NCI-H1694 (cell line): ENCODE data around the gene SPDYE3.
"Not testable (repeated sequence)": the region's sequence is repeated elsewhere in the genome, so short reads cannot be mapped to it uniquely, and the experiment has no call there.

ENCODE experiments used
- DNase-seq: peaks from one replicate; lab custom pipeline; 2025; lab: John Stamatoyannopoulos, UW

The SPDYE3 gene

DNA sequence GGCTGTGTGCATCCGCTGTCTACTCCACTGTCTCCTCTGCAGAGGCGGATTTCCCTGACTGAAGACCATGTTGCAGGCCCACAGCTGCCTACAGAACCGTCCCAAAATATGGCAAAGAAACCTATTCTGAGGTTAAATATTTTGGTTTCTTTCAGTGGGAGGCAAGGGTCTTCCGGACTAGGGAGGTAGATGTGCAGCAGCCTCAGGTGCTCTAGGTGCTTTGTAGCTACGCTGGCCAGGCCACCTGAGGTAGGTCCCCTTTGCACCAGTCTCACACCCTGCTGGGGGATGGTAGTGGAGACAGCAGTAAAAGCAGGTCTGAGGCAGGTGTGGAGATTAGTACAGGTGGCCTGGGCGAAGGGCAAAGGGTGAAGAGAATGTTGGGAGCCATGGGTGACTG is 42.3 kb downstream of the SPDYE3 start:
- no peak for DNase-seq

DNA sequence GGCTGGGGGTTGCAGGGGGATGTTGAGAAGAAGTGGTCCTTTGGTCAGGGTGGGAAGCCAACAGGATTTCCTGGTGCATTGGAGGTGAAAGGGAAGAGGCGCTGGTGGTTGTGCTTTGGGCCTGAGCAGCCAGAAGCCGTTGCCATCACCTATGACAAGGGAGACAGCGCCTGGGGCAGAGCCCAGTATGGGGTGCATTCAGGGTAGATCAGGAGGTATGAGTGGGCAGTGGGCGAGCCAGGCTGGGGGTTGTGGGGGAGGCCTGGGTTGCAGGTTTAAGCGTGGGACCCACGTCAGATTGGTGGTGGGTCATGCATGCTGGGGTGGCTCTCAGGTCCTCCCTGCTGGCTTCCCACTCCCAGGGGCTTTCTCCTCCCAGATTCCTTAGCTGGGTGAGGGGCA is 44.2 kb downstream of the SPDYE3 start:
- DNase-seq, result no peak

DNA sequence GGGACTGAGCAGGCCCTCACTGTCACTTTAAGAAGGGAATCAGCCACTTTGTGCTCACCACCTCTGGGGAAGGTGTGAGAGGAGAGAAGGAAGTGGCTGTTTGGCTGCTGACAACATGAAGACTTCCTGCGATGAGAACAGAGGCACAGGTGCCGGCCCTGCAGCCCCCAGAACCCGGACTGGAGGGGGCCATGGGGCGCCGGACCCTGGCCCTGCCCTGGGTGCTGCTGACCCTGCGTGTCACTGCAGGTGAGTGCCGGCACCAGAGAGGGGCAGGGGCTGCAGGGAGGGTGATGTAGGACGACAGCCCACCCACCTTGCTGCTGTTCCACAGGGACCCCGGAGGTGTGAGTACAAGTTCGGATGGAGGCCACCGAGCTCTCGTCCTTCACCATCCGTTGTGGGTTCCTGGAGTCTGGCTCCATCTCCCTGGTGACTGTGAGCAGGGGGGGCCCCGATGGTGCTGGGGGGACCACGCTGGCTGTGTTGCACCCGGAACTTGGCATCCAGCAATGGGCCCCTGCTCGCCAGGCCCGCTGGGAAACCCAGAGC is 44.8 kb downstream of the SPDYE3 start:
- DNase-seq, result not testable (repeated sequence)

DNA sequence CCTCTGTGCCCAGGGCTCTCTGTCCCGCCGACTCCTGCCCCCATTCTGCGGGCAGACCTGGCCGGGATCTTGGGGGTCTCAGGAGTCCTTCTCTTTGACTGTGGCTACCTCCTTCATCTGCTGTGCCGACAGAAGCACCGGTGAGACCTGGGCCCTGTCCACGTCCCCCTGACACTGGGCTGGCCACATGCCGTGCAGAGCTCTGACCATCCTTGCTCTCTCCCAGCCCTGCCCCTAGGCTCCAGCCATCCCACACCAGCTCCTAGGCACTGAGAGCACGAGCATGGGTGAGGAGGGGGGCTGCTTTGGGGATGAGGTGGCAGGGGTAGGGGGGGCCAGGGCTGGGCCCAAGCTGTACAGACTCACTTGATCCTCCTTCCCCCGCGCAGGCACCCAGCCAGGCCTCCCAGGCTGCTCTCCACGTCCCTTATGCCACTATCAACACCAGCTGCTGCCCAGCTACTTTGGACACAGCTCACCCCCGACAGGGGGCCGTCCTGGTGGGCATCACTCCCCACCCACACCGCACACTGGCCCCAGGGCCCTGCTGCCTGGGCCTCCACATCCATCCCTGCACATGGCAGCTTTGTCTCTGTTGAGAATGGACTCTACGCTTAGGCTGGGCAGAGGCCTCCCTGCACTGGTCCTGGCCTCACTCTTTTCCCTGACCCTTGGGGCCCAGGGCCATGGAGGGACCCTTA is 45.6 kb downstream of the SPDYE3 start:
- DNase-seq, result no peak

DNA sequence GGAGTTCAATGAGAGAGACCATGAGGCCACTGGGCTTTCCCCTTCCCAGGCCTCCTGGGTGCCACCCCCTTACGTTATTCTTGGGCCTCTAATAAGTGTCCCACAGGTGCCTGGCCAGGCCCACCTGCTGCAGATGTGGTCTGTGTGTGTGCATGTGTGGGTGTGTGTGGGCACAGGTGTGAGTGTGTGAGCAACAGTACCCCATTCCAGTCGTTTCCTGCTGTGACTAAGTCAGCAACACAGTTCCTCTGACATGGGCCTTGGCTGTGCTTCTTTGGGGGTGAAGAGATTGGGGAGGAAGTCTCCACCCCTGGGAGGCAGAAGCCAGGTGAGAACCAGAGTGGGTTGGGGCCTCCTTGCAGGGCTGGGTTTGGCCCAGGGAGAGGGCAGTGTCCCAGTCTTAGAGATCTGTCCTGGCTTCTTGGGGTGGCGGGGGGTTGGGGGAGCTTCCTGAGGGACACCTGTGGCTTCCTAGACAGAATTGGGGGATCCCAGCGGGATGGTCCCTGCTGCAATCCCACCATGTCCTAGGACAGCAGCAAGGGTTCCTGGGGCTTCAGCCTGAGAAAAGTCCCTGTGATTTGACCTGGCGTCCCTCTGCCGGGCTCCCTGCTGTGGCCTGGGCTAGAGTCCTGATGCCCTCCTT is 46.3 kb downstream of the SPDYE3 start:
- no peak for DNase-seq

DNA sequence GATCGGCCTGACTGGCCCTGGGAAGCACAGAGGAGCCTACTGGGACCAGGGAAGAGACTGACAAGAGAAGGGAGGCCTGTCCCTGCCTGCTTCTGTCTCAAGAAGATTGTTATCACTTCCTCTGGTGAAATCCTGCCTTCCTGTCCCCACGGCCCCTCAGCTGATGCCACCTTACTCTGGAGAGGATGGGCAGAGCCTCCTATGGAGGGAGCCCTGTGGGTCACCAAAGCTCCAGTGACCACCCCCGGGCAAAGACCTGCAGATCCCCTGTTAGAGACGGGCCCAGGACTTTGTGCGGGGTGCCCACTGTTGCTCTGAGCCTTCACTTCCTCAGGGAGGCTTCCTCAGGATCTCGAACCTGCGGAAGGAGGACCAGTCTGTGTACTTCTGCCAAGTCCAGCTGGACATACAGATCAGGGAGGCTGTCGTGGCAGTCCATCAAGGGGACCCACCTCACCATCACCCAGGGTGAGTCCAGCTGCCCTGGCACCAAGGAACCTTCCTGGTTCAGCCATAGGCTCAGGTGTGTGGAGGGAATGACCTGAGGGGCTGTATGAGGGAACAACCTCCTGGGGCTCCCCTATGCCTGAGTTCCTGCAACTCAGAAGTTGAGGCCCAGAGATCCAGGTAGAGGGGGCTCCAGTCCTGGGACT is 49.0 kb downstream of the SPDYE3 start:
- DNase-seq, result no peak

DNA sequence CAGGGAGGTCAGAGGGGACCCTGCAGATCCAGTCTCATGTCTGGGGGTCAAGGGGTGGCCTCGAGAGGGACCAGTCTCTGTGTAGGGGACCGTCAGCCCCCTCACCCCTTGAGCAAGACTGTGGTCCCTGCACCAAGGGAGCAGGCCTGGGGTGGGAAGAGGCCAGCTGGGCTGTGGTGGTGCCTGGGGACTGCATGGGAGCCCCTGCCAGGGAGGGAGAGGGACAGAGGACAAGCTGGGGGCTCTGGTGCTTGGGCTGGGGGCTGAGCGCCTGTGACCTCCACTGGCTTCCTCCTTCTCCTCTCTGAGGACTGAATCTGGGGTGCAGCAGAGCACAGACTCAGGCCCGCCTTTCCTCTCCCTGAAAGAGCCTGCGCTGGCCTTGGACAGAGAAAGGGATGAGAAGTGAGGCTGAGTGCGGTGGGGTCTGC is 49.6 kb downstream of the SPDYE3 start:
- DNase-seq, result no peak

DNA sequence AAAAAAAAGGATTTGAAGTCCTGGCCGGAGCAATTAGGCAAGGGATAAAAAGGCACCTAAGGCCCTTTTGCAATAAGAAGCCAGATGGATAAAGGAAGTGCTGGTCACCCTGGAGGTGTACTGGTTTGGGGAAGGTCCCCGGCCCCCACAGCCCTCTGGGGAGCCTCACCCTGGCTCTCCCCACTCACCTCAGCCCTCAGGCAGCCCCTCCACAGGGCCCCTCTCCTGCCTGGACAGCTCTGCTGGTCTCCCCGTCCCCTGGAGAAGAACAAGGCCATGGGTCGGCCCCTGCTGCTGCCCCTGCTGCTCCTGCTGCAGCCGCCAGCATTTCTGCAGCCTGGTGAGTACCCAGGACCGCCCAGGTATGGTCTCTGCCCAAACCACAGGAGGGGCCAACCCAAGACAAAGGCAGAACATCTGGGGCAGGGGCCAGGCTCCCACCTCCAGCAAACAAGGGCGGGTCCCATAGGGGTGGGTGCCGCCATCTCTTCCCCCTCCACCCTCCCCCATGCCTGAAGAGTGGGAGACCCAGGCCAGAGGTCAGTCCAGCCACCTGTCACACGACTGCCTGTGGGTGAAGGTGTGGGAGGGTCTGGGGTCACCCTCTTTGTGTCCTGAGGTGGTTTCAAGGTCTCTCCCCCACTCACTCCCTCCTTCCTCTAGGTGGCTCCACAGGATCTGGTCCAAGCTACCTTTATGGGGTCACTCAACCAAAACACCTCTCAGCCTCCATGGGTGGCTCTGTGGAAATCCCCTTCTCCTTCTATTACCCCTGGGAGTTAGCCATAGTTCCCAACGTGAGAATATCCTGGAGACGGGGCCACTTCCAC is 50.7 kb downstream of the SPDYE3 start, which contains the start of gene PILRB:
Gene PILRB (plus strand): TSS at position 91 of the 830 bp plus-strand sequence. CDS start 186 bp downstream, at position 277.
- DNase-seq, result no peak

DNA sequence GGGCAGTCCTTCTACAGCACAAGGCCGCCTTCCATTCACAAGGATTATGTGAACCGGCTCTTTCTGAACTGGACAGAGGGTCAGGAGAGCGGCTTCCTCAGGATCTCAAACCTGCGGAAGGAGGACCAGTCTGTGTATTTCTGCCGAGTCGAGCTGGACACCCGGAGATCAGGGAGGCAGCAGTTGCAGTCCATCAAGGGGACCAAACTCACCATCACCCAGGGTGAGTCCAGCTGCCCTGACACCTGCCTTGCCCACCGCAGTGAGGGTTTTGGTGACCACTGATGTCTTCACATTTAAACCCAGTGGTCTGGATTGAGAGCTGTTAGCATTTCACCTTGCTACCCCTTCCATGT is 51.3 kb downstream of the SPDYE3 start:
- no peak for DNase-seq

DNA sequence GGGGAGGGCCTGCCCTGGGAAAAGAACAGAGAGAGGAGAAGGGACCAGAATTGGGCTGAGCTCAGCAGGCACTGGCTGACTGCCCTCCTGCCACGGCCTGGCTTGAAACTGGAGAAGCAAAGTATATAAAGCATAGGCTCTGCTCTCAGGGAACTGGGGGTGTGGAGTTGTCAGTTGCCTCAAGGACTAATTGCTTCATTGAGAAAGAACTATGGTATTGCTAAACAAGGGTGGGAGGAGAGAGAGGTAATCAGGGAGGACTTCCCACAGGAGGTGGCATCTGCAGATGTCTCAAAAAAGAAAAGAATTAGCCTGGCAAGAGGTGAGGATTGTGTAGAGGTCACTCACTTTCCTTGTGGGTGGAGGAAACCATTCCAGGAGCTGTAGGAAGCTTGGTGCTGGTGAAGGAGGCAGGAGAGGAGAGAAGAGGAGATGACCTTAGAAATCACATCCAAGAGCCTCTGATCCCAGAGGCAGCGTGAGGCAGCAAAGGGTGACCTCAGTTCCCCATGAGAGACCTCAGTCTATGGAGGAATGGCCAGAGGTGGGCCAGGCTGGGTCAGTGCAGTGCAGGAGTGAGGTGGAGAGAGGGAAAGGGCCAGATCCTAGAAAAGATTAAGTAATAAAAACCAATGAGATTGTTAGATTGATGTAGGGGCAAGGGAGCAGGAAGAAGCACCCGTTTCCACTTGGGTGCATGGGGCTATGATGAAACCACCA is 52.8 kb downstream of the SPDYE3 start:
- DNase-seq, result no peak

DNA sequence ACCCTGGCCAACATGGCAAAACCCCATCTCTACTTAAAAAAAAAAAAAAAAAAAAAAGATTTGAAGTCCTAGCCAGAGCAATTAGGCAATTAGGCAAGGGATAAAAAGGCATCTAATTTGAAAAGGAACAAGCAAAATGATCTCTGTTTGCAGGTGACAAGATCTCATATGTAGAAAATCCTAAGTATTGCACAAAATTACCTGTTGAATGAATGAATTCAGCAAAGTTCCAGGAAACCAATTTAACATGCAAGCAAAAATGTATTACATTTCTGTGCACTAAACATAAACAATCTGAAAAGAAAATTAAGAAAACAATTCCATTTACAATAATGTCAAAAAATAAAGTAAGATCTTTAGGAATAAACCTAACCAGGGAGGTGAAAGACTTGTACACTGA is 55.6 kb downstream of the SPDYE3 start:
- DNase-seq, result no peak

DNA sequence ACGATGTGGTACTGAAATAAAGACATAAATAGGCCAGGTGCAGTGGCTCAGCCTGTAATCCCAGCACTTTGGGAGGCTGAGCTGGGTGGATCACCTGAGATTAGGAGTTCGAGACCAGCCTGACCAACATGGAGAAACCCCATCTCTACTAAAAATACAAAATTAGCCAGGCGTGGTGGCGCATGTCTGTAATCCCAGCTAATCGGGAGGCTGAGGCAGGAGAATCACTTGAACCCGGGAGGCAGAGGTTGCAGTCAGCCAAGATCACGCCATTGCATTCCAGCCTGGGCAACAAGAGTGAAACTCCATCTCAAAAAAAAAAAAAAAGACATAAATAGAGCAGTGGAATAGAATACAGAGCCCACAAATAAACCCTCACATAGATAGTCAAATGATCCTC is 56.3 kb downstream of the SPDYE3 start:
- not testable (repeated sequence) for DNase-seq

DNA sequence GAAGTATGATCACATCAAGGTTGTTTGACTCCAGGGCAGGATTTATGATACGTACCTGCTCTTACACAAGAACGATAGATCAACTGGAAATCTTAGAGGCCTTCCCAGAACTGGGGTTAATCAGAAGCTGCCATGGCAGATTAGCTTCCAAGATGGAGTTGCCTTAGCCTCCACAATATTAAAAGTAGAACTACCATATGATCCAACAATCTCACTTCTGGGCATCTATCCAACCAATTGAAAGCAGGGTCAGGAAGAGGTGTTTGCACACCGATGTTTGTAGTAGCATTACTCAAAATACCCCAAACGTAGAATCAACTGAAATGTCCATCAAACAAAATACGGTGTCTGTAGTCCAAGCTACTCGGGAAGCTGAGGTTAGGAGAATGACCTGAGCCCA is 57.0 kb downstream of the SPDYE3 start:
- no peak for DNase-seq

DNA sequence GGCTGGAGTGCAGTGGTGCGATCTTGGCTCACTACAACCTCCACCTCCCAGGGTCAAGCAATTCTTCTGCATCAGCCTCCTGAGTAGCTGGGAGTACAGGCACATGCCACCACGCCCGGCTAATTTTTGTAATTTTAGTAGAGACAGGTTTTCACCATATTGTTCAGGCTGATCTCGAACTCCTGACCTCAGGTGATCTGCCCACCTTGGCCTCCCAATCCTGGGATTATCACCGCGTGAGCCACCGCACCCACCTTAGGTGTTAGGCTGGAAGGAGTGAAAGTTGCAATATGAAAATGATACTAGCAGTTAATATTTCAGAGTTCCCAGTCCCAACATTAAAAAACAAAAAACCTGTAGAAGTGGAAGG is 58.5 kb downstream of the SPDYE3 start:
- not testable (repeated sequence) for DNase-seq

DNA sequence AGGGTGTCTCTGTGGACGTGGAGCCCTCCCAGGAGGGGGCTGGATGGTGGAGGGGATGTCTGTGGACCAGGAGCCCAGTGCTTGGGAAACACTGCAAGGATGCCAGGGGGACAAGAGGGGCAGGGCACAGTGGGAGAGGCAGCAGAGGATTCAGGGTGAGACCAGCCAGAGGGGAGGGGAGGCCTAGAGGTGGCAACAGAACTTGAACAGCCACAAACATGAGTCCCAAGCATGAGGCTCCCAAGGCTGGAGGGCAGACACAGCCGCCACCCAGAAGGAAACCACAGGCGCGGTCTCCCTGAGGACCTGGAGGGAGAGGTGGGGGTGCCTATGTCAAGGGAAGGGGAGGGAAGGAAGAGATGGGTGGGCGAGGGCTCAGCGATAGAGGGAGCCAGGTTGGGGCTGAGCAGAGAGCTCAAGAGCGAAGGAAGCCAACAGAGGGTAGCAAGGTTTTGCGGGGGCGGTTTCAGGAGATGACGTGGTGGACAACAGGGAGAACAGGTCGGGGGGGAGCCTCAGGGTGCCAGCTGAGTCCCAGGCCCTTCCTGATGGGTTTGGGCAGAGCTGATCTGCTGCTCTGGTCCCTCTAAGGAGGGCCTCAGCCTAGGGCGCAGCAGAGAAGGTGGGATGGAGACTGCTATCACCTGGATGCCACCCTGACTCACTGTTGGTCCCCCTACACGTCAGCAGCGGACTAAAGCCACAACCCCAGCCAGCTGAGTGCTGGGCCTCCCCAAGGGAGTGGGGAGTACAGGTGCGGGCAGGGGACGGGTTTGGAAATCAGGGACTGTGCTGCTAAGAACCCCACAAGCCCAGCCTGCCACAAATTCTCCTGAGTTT is 59.1 kb downstream of the SPDYE3 start:
- DNase-seq, result no peak

DNA sequence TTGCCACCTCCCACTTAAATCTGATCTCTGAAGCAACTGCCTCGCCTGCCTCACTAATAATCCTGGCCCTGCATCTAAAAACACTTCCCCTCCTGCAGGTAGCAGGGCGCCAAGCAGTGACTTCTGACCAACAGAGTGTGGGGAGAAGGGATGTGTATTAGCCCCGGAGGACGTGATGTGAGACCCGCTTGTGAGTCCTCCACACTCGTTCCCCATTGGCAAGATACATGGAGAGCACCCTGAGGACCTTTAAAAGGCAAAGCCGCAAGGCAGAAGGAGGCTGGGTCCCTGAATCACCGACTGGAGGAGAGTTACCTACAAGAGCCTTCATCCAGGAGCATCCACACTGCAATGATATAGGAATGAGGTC is 59.7 kb downstream of the SPDYE3 start:
- no peak for DNase-seq

DNA sequence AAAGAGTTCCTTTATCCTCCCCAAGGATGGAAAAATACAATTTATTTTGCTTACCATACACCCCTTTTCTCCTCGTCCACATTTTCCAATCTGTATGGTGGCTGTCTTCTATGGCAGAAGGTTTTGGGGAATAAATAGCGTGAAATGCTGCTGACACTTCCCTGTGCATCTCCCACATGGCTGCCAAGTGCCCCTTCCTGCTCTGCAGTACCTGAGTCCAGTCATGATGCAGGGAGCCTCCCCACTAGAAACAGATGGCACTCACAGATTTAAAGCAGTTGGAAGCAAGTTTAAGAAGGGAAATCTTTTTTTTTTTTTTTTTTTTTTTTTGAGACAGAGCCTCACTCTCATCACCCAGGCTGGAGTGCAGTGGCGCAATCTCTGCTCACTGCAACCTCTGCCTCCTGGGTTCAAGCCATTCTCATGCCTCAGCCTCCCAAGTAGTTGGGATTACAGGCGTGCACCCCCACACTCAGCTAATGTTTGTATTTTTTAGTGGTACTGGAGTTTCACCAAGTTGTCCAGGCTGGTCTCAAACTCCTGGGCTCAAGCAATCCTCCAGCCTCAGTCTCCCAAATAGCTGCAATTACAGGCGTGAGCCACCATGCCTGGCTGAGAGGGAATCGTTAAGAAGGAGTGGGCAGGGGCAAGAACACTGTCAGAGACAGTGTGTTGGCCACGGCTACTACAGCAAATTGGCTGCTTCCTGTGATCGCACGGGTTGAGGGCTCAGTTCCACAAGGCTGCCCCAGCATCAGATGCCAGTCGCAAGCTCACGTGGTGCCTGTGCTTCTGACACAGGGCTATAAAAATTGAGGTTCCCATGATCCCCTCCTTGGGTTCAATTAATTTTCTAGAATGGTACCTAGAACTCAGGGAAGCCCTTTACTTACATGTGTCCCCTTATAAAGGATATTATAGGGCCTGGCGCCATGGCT is 60.4 kb downstream of the SPDYE3 start:
- DNase-seq, result no peak

DNA sequence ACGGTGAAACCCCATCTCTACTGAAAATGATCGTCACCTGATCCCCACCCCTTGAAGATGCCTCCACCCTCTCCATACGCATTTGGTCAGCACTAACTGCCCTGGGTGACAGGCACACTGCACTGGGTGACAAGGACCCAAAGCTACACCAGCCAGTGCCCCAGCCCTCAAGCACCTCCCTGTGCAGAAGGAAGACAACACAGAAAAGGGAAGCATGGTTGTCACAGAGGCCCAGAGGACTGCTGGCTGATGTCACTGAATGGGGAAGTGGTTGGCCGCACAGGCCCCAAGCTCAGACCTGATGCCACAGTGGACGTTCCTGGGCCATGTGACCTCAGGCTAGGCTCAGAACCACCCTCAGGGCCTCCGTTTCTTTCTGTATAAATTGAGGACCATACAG is 61.6 kb downstream of the SPDYE3 start:
- no peak for DNase-seq

DNA sequence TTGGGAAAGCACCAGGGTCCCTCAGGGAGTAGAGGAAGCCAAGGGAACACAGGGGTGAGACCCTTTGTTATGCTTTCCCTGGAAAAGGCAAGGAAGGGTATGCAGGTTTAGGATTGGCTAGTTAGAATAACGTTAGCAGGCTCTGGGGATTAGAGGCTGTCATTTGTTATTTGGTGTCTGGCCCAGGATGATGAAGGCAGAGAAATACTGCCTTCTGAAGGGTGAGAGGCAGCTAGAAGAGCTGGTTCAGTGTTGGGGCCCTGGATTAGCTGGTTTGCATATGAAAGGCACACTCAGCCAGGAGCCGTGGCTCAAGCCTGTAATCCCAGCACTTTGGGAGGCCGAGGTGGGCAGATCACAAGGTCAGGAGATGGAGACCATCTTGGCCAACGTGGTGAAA is 62.8 kb downstream of the SPDYE3 start:
- no peak for DNase-seq

DNA sequence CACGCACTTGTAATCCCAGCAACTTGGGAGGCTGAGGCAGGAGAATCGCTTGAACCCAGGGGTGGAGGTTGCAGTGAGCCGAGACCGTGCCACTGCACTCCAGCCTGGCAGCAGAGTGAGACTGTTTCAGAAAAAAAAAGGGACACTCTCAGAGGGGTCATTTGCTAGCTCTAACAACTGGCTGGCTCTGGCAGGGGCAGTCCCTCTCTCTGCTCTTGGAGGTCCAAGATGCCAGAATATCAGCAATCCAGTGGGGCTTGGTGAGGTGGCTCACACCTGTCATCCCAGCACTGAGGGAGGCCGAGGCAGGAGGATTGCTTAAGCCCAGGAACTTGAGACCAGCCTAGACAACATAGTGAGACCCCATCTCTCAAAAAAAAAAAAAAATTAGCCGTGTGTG is 63.2 kb downstream of the SPDYE3 start:
- no peak for DNase-seq
